ENCODE results near the gene OPRD1.

DNA sequence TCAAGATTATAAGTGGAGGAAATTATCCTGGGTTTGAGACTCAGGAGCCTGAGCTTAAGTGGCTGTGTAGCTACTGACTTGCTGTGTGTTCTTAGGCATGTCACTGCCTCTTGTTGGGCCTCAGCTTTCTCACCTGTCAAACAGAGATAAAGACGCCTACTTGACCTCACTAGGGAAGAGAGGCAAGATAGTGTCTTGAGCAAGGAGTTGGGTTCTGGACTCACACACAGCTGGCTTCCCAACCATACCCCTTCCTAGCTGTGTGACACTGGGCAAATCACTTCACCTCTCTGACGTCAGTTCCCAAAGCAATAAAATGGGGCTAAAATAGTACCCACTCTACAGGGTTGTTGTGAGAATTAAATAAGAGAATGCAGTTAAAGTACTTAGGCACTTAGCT lies 90.8 kb downstream of the OPRD1 start:
- no peak for TF ChIP-seq POLR2A (IDR thresholded peaks at IDR 0.05)
- no peak for TF ChIP-seq CTCF (IDR thresholded peaks at IDR 0.05)
